Measurements from ENCODE around the gene SAP25.

GRCh38 chr7:100584054-100584682 lies 10.5 kb upstream of the SAP25 start:
- no peak for TF ChIP-seq CTCF (IDR thresholded peaks at IDR 0.05; ENCODE audit: low read length)
- no peak for TF ChIP-seq EZH2 (IDR thresholded peaks at IDR 0.05; ENCODE audit: borderline replicate concordance, low read length)

Data from OCI-LY1 (cell line).